Measurements from ENCODE around the gene TMEM43. TPM values are rescaled to one million over a fixed set of nuclear protein-coding genes. Genes with fewer than 3 reads are reported as not detected.

The TMEM43 gene
- total and polyA plus RNA-seq, 2 of the 8 experiments (the other 6 are each of a cell fraction or from before 2014, with no cell fraction given): 27.0 to 33.7 TPM

DNA sequence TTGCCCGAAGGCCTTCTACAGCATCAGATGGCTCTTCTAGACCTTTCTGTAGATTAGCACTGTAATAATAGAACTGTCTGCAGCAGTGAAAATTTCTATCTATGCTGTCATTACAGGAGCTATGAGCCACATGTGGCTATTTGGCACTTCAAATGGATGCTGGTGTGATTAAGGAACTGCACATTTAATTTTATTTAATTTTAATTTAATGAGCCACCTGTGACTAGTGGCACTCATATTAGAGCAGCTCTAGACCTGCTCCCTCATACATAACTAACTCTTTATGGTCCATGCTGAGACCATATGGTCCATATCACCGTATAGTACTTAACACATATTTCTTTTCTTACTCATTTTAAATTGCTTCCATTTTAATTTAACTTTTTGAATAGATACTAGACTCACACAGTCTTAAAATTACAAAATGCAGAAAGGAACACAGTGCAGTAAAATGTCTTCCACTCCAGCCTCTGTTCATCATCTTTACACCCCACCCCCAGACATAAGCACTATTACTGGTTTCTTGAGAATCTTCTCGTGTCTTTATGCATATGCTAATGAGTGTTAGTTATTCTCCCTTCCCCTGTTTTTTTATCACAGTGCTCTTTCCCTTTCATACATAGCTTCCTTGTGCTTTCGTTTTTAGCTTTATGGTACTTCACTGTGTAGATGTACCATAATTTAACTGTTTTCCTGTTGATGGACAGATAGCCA is 63.3 kb downstream of the TMEM43 start:
- H3K79me2 ChIP-seq (ENCODE audit: control insufficient read depth in 1 of 2, insufficient read depth in 2 of 2, low read length in 2 of 2): peaks cover 0 to 36% of the 10 kb centered on the region in 2 experiments; a peak in 3 of 4 replicates
- no peak overlapping the region for H2BK20ac ChIP-seq (ENCODE audit: low read length)
- H4K91ac ChIP-seq (replicated peaks; ENCODE audit: insufficient read length, low read length): no peak overlapping the region
- no peak overlapping the region for H3K23ac ChIP-seq (ENCODE audit: insufficient read length)
- no peak overlapping the region for H2BK5ac ChIP-seq (ENCODE audit: low read depth, low read length)
- H4K8ac ChIP-seq (ENCODE audit: extremely low read depth, insufficient read depth, low read length): no peak overlapping the region
- H4K5ac ChIP-seq (ENCODE audit: insufficient read length, low read depth, low read length): no peak overlapping the region
- peaks cover 0 to 2% of the 10 kb centered on the region in 2 experiments for H4K20me1 ChIP-seq (replicated peaks in 1 of 2; ENCODE audit: control insufficient read depth in 1 of 2, insufficient read depth in 2 of 2, low read length in 2 of 2)
- no peak overlapping the region for H2AK5ac ChIP-seq (ENCODE audit: low read depth, low read length)
- no peak overlapping the region for H2AFZ ChIP-seq (ENCODE audit: low read length)
- no peak for FAIRE-seq
- no peak overlapping the region for H2BK12ac ChIP-seq (ENCODE audit: low read depth, low read length)
- WGBS, 2 experiments (ENCODE audit: extremely low coverage in 1 of 2, insufficient coverage in 1 of 2, insufficient read length in 1 of 2, insufficient replicate concordance in 2 of 2, low coverage in 1 of 2, low lambda C conversion rate in 2 of 2, missing lambda C conversion rate in 1 of 2): 86% methylated on average over 4 of the region's 4 CpGs; no CpG with 5 or more reads in 1 of the 2 experiments
- no peaks in the 10 kb centered on the region for H3K4me1 ChIP-seq (replicated peaks in 1 of 4; ENCODE audit: control insufficient read depth in 3 of 4, insufficient read depth in 4 of 4, low read length in 3 of 4)
- H3K18ac ChIP-seq (ENCODE audit: extremely low read depth, low read length): no peak overlapping the region
- H3K79me1 ChIP-seq (ENCODE audit: low read depth, low read length): 0 out of 2 replicates have a peak, but pooled peaks cover 3% of the 10 kb centered on the region
- H3K56ac ChIP-seq (replicated peaks; ENCODE audit: insufficient read length, low read depth, low read length): no peak overlapping the region
- no peak overlapping the region for H3K9ac ChIP-seq (replicated peaks in 1 of 4; ENCODE audit: extremely low read depth in 1 of 4, low read depth in 3 of 4, low read length in 3 of 4)
- no peak overlapping the region for H3K4ac ChIP-seq (replicated peaks; ENCODE audit: insufficient read length, low read depth, low read length)
- ChIA-PET CTCF (ENCODE audit: partially characterized antibody) (interaction anchor here (0.7 to 1.0 kb wide), 3 partner anchors 16 to 347 kb away, joined by 3 read pairs; no protein-coding TSS in a partner anchor), POLR2A (ENCODE audit: partially characterized antibody) (interaction anchor here (1.5 to 3.2 kb wide), 2 partner anchors 9 kb away, joined by 5 to 10 read pairs; no protein-coding TSS in a partner anchor)
- H3K23me2 ChIP-seq (ENCODE audit: low read depth, low read length): no peaks in the 10 kb centered on the region
- peaks cover 3 to 31% (median 14%) of the 10 kb centered on the region in 4 experiments; a peak in 7 of 8 replicates for H3K36me3 ChIP-seq (ENCODE audit: control insufficient read depth in 2 of 4, insufficient read depth in 4 of 4, low read length in 3 of 4)
- no peak overlapping the region for H2BK15ac ChIP-seq (ENCODE audit: low read length)
- H3K4me3 ChIP-seq (ENCODE audit: extremely low read depth in 1 of 4, insufficient read depth in 2 of 4, low read depth in 3 of 4, low read length in 4 of 4): no peak overlapping the region
- no peak overlapping the region for H3K4me2 ChIP-seq (ENCODE audit: insufficient read depth in 1 of 2, low read depth in 2 of 2, low read length in 2 of 2)
- no peak for DNase-seq (ENCODE audit: low read depth in 1 of 2, low spot score in 2 of 2)
- no peak overlapping the region for H3K27ac ChIP-seq (ENCODE audit: low read depth, low read length)
- H3K14ac ChIP-seq (ENCODE audit: insufficient read length): no peak overlapping the region
- no peaks in the 10 kb centered on the region for H3K9me3 ChIP-seq (ENCODE audit: insufficient read depth in 2 of 2, low read depth in 1 of 2, low read length in 1 of 2)
- peaks cover 0 to 1% (median 0%) of the 10 kb centered on the region in 4 experiments; a peak in 1 of 7 replicates for H3K27me3 ChIP-seq (replicated peaks in 1 of 4; ENCODE audit: control insufficient read depth in 3 of 4, extremely low read depth in 1 of 4, insufficient read depth in 3 of 4, low read length in 3 of 4)
- H2BK120ac ChIP-seq (replicated peaks; ENCODE audit: low read depth, low read length): no peak overlapping the region
- no peak for TF ChIP-seq CREB1 (IDR thresholded peaks at IDR 0.05)
- TF ChIP-seq, protein P1, sequence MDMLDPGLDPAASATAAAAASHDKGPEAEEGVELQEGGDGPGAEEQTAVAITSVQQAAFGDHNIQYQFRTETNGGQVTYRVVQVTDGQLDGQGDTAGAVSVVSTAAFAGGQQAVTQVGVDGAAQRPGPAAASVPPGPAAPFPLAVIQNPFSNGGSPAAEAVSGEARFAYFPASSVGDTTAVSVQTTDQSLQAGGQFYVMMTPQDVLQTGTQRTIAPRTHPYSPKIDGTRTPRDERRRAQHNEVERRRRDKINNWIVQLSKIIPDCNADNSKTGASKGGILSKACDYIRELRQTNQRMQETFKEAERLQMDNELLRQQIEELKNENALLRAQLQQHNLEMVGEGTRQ (IDR thresholded peaks at IDR 0.05; ENCODE audit: low read length): no peak
- no peak for TF ChIP-seq NRF1 (IDR thresholded peaks at IDR 0.05; ENCODE audit: low read depth, low read length)
- no peak for TF ChIP-seq SIRT6 (IDR thresholded peaks at IDR 0.05; ENCODE audit: low read length)
- no peak for TF ChIP-seq GABPA (IDR thresholded peaks at IDR 0.05; ENCODE audit: borderline replicate concordance, insufficient read depth, low read length)
- no peak for TF ChIP-seq EZH2 (IDR thresholded peaks at IDR 0.05; ENCODE audit: low read depth, low read length, severe bottlenecking)
- TF ChIP-seq JUND (IDR thresholded peaks at IDR 0.05; ENCODE audit: low read length): no peak
- no peak for TF ChIP-seq TBP (IDR thresholded peaks at IDR 0.05; ENCODE audit: low read depth, low read length)
- TF ChIP-seq RBBP5 (IDR thresholded peaks at IDR 0.05; ENCODE audit: borderline replicate concordance, low read depth, low read length): no peak
- TF ChIP-seq RNF2 (IDR thresholded peaks at IDR 0.05; ENCODE audit: borderline replicate concordance, low read depth, low read length, missing control alignments, poor library complexity, severe bottlenecking): no peak
- no peak for TF ChIP-seq SRF (IDR thresholded peaks at IDR 0.05; ENCODE audit: low read depth, low read length)
